CD4-positive, alpha-beta T cell (primary cell): ENCODE measurements around the gene KLHL17. TPM values are rescaled to one million over a fixed set of nuclear protein-coding genes. Genes with fewer than 3 reads are reported as not detected.

ENCODE experiments used
- ATAC-seq: fragments of 200-7000 bp; cut with Tn5 transposase; one replicate; pipeline ENCODE4 v1.10.0; 2022; ENCODE audit warnings: mild to moderate bottlenecking; ENCODE audit not compliant: poor library complexity
- CTCF ChIA-PET: fragments of 350-600 bp; sonication (Branson Sonifier 250); formaldehyde crosslinking; loops from one replicate; lab custom pipeline; 2021; ENCODE audit warnings: antibody characterized with exemption, inconsistent platforms; lab: Charles Lee
- POLR2A ChIA-PET: fragments of 350-600 bp; sonication (Branson Sonifier 250); formaldehyde crosslinking; loops from one replicate; lab custom pipeline; 2021; ENCODE audit warnings: antibody characterized with exemption, inconsistent platforms; lab: Charles Lee
- DNase-seq, 14 experiments: peaks; one replicate each; pipeline ENCODE4 v3.0.0-alpha.2; 2013 to 2020; ENCODE audit warnings: mixed read lengths in 2 of 14
- H3K27ac ChIP-seq, 2 donors: one replicate each; pipeline versions ENCODE4 v1.5.1 to v1.7.0; 2013; ENCODE audit warnings: low read length in 2 of 2, low read depth in 1 of 2, mild to moderate bottlenecking in 1 of 2
- H3K27me3 ChIP-seq, 2 experiments: 1 replicate in 1 of 2; 2 replicates in 1 of 2; pipeline versions ENCODE4 v1.6.1 to v1.7.0; 2013; ENCODE audit warnings: low read length in 2 of 2, control low read depth in 1 of 2, mild to moderate bottlenecking in 1 of 2, moderate library complexity in 1 of 2; ENCODE audit not compliant: insufficient read depth in 2 of 2, control insufficient read depth in 1 of 2
- H3K36me3 ChIP-seq: one replicate; pipeline ENCODE4 v1.6.1; 2013; ENCODE audit warnings: low read length, control low read depth; ENCODE audit not compliant: insufficient read depth
- H3K4me1 ChIP-seq: one replicate; pipeline ENCODE4 v1.6.1; 2013; ENCODE audit warnings: low read length, control low read depth; ENCODE audit not compliant: insufficient read depth
- H3K4me3 ChIP-seq: one replicate; pipeline ENCODE4 v1.5.1; 2013; ENCODE audit warnings: mild to moderate bottlenecking, low read length, moderate library complexity
- H3K9me3 ChIP-seq, 2 experiments: 1 replicate in 1 of 2; 2 replicates in 1 of 2; pipeline versions ENCODE4 v1.6.1 to v1.7.0; 2013; ENCODE audit warnings: low read length in 2 of 2, mild to moderate bottlenecking in 2 of 2, control low read depth in 1 of 2, moderate library complexity in 1 of 2; ENCODE audit not compliant: control insufficient read depth in 1 of 2, insufficient read depth in 1 of 2
- H3K27ac Mint-ChIP-seq: one replicate; pipeline ENCODE4 v1.8.0; 2020; ENCODE audit warnings: mixed read lengths
- H3K27me3 Mint-ChIP-seq: one replicate; pipeline ENCODE4 v1.8.0; 2021; ENCODE audit warnings: mixed read lengths
- H3K36me3 Mint-ChIP-seq: one replicate; pipeline ENCODE4 v1.8.0; 2021; ENCODE audit warnings: low read depth, mixed read lengths
- H3K4me1 Mint-ChIP-seq: one replicate; pipeline ENCODE4 v1.8.0; 2021; ENCODE audit warnings: low read depth, mixed read lengths
- H3K4me3 Mint-ChIP-seq: one replicate; pipeline ENCODE4 v1.8.0; 2020; ENCODE audit warnings: mild to moderate bottlenecking, mixed read lengths
- H3K9me3 Mint-ChIP-seq: one replicate; pipeline ENCODE4 v1.8.0; 2020; ENCODE audit warnings: mixed read lengths
- CTCF ChIP-seq: fragments of 200-600 bp; IDR thresholded peaks from one replicate; pipeline ENCODE4 v1.8.0; 2022; ENCODE audit warnings: antibody characterized with exemption, mild to moderate bottlenecking
- intact Hi-C, 2 experiments: fragments of 100-400 bp; cut with DNase I in 1 of 2; cut with micrococcal nuclease in 1 of 2; formaldehyde crosslinking; loops; one replicate each; pipeline versions ENCODE4 v1.15.1 to v1.9.0; 2023 to 2025; cut with DNase I, micrococcal nuclease
- total RNA-seq, 174 experiments: library from RNA in 2 of 174; stranded (reverse) in 2 of 174; gene quantifications; one replicate each; pipeline ENCODE4 v1.2.3 and lab custom pipeline; 2021 to 2026

KLHL17 gene
- total RNA-seq, 2 experiments from 2014 or later, result 13.9 TPM

- intact Hi-C loops, result no loop called here
- Mint-ChIP-seq H3K4me1 (peaks cover 5% of the 10 kb centered on the region), H3K27me3 (peaks cover 54% of the 10 kb centered on the region), H3K4me3 (no peak overlapping the region), H3K36me3 (peaks cover 1% of the 10 kb centered on the region), H3K9me3 (no peaks in the 10 kb centered on the region), H3K27ac (no peak overlapping the region)
- Histone ChIP-seq H3K36me3 (no peaks in the 10 kb centered on the region), H3K27me3 (peaks cover 48 to 65% of the 10 kb centered on the region in 2 experiments), H3K4me3 (no peak overlapping the region), H3K27ac (no peak overlapping the region), H3K9me3 (peaks cover 0 to 48% of the 10 kb centered on the region in 2 experiments), H3K4me1 (peaks cover 31% of the 10 kb centered on the region)
- POLR2A ChIA-PET, result no interaction called here
- ATAC-seq (no peak), DNase-seq (no peak)
- TF ChIP-seq CTCF, result no peak
- CTCF ChIA-PET, result interaction anchor here (1.0 kb wide), 1 partner anchor 35 kb away, joined by 3 read pairs; no protein-coding TSS in a partner anchor
These were observed 20.8 kb upstream of the KLHL17 start for GRCh38 chr1:939511-940106.

- intact Hi-C loops, result no loop called here
- H3K36me3 ChIP-seq, result peaks cover 3% of the 10 kb centered on the region
- Mint-ChIP-seq H3K27ac (no peak overlapping the region), H3K27me3 (peaks cover 48% of the 10 kb centered on the region), H3K36me3 (peaks cover 7% of the 10 kb centered on the region), H3K4me3 (peak overlapping the region; percentile 38), H3K9me3 (no peaks in the 10 kb centered on the region), H3K4me1 (peaks cover 5% of the 10 kb centered on the region)
- peak overlapping the region; percentile 39 for H3K4me3 ChIP-seq
- ChIA-PET CTCF (interaction anchor here (0.8 to 1.1 kb wide), 3 partner anchors 26 to 62 kb away, joined by 3 to 4 read pairs (median 3); partner anchors contain the start of gene PLEKHN1), POLR2A (no interaction called here)
- peaks cover 0 to 43% of the 10 kb centered on the region in 2 experiments for H3K9me3 ChIP-seq
- H3K27ac ChIP-seq, result no peak overlapping the region
- H3K4me1 ChIP-seq, result peaks cover 31% of the 10 kb centered on the region
- ATAC-seq (peak; percentile 25), DNase-seq (peak in 4 of 14 experiments; percentile 27 to 58 (median 42))
- peaks cover 43 to 59% of the 10 kb centered on the region in 2 experiments for H3K27me3 ChIP-seq
- TF ChIP-seq CTCF, result no peak
These were observed 20.0 kb upstream of the KLHL17 start for GRCh38 chr1:940107-941014.

DNA sequence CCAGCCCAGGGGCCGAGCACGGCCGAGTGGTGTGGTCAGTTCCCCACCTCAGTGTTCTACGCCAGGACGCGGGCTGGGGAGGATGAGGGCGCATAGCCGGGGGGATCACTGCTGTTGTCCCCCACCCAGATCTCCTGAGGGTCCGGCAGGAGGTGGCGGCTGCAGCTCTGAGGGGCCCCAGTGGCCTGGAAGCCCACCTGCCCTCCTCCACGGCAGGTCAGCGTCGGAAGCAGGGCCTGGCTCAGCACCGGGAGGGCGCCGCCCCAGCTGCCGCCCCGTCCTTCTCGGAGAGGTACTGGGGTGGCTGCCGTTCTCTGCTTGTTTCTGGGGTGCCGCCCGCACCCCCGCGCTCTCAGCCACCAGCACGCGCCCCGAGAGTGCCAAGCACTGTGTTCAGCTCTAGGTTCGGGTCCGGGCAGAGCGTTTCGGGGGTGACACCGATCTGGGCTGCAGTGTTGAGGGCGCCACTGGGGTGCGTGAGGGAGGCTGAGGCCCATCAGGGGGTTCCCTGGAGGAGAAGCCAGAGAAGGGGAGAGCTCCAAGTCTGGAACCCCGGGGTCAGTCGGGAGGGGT is 19.3 kb upstream of the KLHL17 start:
- Histone ChIP-seq H3K9me3 (peaks cover 0 to 40% of the 10 kb centered on the region in 2 experiments), H3K27me3 (peaks cover 37 to 52% of the 10 kb centered on the region in 2 experiments), H3K4me3 (peak overlapping the region; percentile 39), H3K36me3 (peaks cover 10% of the 10 kb centered on the region), H3K4me1 (peaks cover 31% of the 10 kb centered on the region), H3K27ac (no peak overlapping the region)
- DNase-seq (no peak), ATAC-seq (no peak)
- intact Hi-C loops, result no loop called here
- CTCF ChIA-PET, result interaction anchor here (0.8 to 1.1 kb wide), 2 partner anchors 26 to 61 kb away, joined by 3 to 4 read pairs; partner anchors contain the start of gene PLEKHN1
- Mint-ChIP-seq H3K4me3 (peak overlapping the region; percentile 72), H3K9me3 (no peaks in the 10 kb centered on the region), H3K4me1 (peaks cover 5% of the 10 kb centered on the region), H3K36me3 (peaks cover 15% of the 10 kb centered on the region), H3K27ac (no peak overlapping the region), H3K27me3 (peaks cover 43% of the 10 kb centered on the region)
- POLR2A ChIA-PET, result no interaction called here
- TF ChIP-seq CTCF, result no peak
